Mucosa of rectum (tissue), 2 donors: ENCODE measurements around the gene COX20.

ENCODE experiments used
- H3K27ac ChIP-seq, 2 donors: one replicate each; pipeline ENCODE4 v1.7.0; 2013; ENCODE audit warnings: inconsistent platforms in 2 of 2, low read depth in 2 of 2, low read length in 2 of 2
- H3K27me3 ChIP-seq, 2 donors: one replicate each; pipeline ENCODE4 v1.7.0; 2013; ENCODE audit warnings: low read length in 2 of 2; ENCODE audit not compliant: control insufficient read depth in 2 of 2, insufficient read depth in 2 of 2
- H3K36me3 ChIP-seq, 2 donors: one replicate each; pipeline ENCODE4 v1.7.0; 2013; ENCODE audit warnings: low read length in 2 of 2; ENCODE audit not compliant: control insufficient read depth in 2 of 2, insufficient read depth in 2 of 2
- H3K4me1 ChIP-seq, 2 donors: one replicate each; pipeline ENCODE4 v1.7.0; 2013; ENCODE audit warnings: low read length in 2 of 2, mild to moderate bottlenecking in 1 of 2; ENCODE audit not compliant: control insufficient read depth in 2 of 2, insufficient read depth in 2 of 2
- H3K4me3 ChIP-seq, 2 donors: one replicate each; pipeline ENCODE4 v1.7.0; 2013; ENCODE audit warnings: low read length in 2 of 2
- H3K9ac ChIP-seq, 2 donors: one replicate each; pipeline ENCODE4 v1.7.0; 2013; ENCODE audit warnings: low read length in 2 of 2, low read depth in 1 of 2, mild to moderate bottlenecking in 1 of 2
- H3K9me3 ChIP-seq, 2 donors: one replicate each; pipeline ENCODE4 v1.7.0; 2013; ENCODE audit warnings: low read length in 2 of 2; ENCODE audit not compliant: control insufficient read depth in 2 of 2
- donor health status: healthy.
- donor health status: Normal muscosa, but diverticular disease.

The COX20 gene

GRCh38 chr1:244800821-244801220 is 34.6 kb upstream of the COX20 start:
- H3K36me3 ChIP-seq: no peaks in the 10 kb centered on the region
- no peak overlapping the region for H3K9ac ChIP-seq
- H3K27me3 ChIP-seq: no peaks in the 10 kb centered on the region
- no peak overlapping the region for H3K4me3 ChIP-seq
- H3K4me1 ChIP-seq: no peaks in the 10 kb centered on the region
- H3K27ac ChIP-seq: no peak overlapping the region
- no peaks in the 10 kb centered on the region for H3K9me3 ChIP-seq

- no peaks in the 10 kb centered on the region for H3K27me3 ChIP-seq
- no peak overlapping the region for H3K27ac ChIP-seq
- H3K9me3 ChIP-seq: no peaks in the 10 kb centered on the region
- H3K4me1 ChIP-seq: no peaks in the 10 kb centered on the region
- H3K9ac ChIP-seq: no peak overlapping the region
- H3K4me3 ChIP-seq: no peak overlapping the region
- no peaks in the 10 kb centered on the region for H3K36me3 ChIP-seq
Measured at GRCh38 chr1:244801246-244801645, 34.2 kb upstream of the COX20 start.

- no peak overlapping the region for H3K27ac ChIP-seq
- no peaks in the 10 kb centered on the region for H3K4me1 ChIP-seq
- no peaks in the 10 kb centered on the region for H3K36me3 ChIP-seq
- no peak overlapping the region for H3K9ac ChIP-seq
- no peaks in the 10 kb centered on the region for H3K9me3 ChIP-seq
- no peaks in the 10 kb centered on the region for H3K27me3 ChIP-seq
- H3K4me3 ChIP-seq: no peak overlapping the region
Measured at GRCh38 chr1:244802041-244802440, 33.4 kb upstream of the COX20 start.

- no peaks in the 10 kb centered on the region for H3K36me3 ChIP-seq
- no peak overlapping the region for H3K9ac ChIP-seq
- H3K27me3 ChIP-seq: no peaks in the 10 kb centered on the region
- H3K27ac ChIP-seq: no peak overlapping the region
- H3K4me1 ChIP-seq: no peaks in the 10 kb centered on the region
- H3K9me3 ChIP-seq: no peaks in the 10 kb centered on the region
- H3K4me3 ChIP-seq: no peak overlapping the region
Measured at GRCh38 chr1:244802556-244803239, 32.8 kb upstream of the COX20 start.

- Histone ChIP-seq H3K4me3 (no peak overlapping the region), H3K9ac (no peak overlapping the region), H3K27me3 (no peaks in the 10 kb centered on the region), H3K4me1 (no peaks in the 10 kb centered on the region), H3K9me3 (no peaks in the 10 kb centered on the region), H3K27ac (no peak overlapping the region), H3K36me3 (no peaks in the 10 kb centered on the region)
Measured at GRCh38 chr1:244804841-244805240, 30.6 kb upstream of the COX20 start.

- Histone ChIP-seq H3K36me3 (no peaks in the 10 kb centered on the region), H3K4me3 (no peak overlapping the region), H3K27me3 (no peaks in the 10 kb centered on the region), H3K9ac (no peak overlapping the region), H3K9me3 (no peaks in the 10 kb centered on the region), H3K4me1 (no peaks in the 10 kb centered on the region), H3K27ac (no peak overlapping the region)
Measured at GRCh38 chr1:244807138-244807537, 28.3 kb upstream of the COX20 start.

GRCh38 chr1:244810221-244810620 is 25.2 kb upstream of the COX20 start:
- Histone ChIP-seq H3K9me3 (no peaks in the 10 kb centered on the region), H3K27ac (no peak overlapping the region), H3K4me3 (no peak overlapping the region), H3K4me1 (no peaks in the 10 kb centered on the region), H3K9ac (no peak overlapping the region), H3K27me3 (no peaks in the 10 kb centered on the region), H3K36me3 (no peaks in the 10 kb centered on the region)

GRCh38 chr1:244813327-244813726 is 22.1 kb upstream of the COX20 start:
- Histone ChIP-seq H3K4me1 (no peaks in the 10 kb centered on the region), H3K4me3 (no peak overlapping the region), H3K27ac (no peak overlapping the region), H3K27me3 (no peaks in the 10 kb centered on the region), H3K9ac (no peak overlapping the region), H3K9me3 (no peaks in the 10 kb centered on the region), H3K36me3 (no peaks in the 10 kb centered on the region)

- Histone ChIP-seq H3K9me3 (no peaks in the 10 kb centered on the region), H3K4me3 (peak overlapping the region in 1 of 2 donors; percentile 37), H3K9ac (no peak overlapping the region), H3K27me3 (no peaks in the 10 kb centered on the region), H3K36me3 (no peaks in the 10 kb centered on the region), H3K4me1 (no peaks in the 10 kb centered on the region), H3K27ac (no peak overlapping the region)
Measured at GRCh38 chr1:244815600-244816099, 19.8 kb upstream of the COX20 start.

GRCh38 chr1:244817415-244817894 is 18.0 kb upstream of the COX20 start:
- Histone ChIP-seq H3K36me3 (no peaks in the 10 kb centered on the region), H3K4me3 (no peak overlapping the region), H3K9ac (no peak overlapping the region), H3K27me3 (no peaks in the 10 kb centered on the region), H3K27ac (no peak overlapping the region), H3K9me3 (no peaks in the 10 kb centered on the region), H3K4me1 (no peaks in the 10 kb centered on the region)
